HG03565 (cell line): ENCODE results near the gene ANKLE1.

ENCODE experiments used
- ATAC-seq: cut with Tn5 transposase; IDR thresholded peaks from one replicate; pipeline ENCODE4 v1.9.1; 2021; ENCODE audit warnings: mild to moderate bottlenecking, moderate library complexity; ENCODE audit not compliant: unreplicated experiment

ANKLE1 gene, protein sequence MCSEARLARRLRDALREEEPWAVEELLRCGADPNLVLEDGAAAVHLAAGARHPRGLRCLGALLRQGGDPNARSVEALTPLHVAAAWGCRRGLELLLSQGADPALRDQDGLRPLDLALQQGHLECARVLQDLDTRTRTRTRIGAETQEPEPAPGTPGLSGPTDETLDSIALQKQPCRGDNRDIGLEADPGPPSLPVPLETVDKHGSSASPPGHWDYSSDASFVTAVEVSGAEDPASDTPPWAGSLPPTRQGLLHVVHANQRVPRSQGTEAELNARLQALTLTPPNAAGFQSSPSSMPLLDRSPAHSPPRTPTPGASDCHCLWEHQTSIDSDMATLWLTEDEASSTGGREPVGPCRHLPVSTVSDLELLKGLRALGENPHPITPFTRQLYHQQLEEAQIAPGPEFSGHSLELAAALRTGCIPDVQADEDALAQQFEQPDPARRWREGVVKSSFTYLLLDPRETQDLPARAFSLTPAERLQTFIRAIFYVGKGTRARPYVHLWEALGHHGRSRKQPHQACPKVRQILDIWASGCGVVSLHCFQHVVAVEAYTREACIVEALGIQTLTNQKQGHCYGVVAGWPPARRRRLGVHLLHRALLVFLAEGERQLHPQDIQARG

DNA sequence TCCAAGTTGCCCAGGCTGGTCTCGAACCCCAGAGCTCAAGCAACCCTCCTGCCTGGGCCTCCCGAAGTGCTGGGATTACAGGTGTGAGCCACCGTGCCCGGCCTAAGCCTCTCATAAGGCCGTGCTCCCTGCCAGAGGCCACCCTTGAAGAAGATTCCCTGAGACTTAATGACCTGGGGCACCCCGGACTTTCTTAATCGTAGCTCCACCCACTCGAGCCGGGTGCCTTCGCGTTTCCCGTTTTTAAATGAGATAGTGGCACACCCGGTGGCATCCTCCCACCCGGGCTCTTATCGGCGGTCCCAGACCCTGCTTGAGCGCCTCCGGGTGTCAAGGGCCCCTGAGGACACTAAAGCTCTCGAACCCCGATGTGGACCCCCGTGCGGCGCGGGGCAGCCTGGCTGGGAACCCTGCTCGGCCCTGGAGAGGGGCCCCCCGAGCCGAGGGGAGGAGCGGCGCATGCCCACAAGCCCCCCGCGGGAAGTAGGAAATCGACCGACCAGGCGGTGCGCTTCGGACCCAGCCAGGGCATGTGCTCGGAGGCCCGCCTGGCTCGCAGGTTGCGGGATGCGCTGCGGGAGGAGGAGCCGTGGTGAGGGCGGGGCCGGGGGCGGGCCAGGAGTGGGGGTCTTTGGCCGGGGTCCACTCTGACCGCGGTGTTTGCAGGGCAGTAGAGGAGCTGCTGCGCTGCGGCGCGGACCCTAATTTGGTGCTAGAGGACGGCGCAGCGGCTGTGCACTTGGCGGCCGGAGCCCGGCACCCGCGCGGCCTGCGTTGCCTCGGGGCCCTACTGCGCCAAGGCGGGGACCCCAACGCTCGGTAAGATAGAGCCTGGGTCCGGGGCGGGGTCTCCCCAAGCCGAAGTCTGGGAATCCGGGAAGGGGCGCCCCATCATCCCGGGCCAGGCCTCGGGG, at the start of gene ANKLE1:
ANKLE1 (plus strand) TSS at position 511 of the 914 bp plus-strand sequence; CDS start at position 531, 20 bp downstream.
- ATAC-seq, result no peak

DNA sequence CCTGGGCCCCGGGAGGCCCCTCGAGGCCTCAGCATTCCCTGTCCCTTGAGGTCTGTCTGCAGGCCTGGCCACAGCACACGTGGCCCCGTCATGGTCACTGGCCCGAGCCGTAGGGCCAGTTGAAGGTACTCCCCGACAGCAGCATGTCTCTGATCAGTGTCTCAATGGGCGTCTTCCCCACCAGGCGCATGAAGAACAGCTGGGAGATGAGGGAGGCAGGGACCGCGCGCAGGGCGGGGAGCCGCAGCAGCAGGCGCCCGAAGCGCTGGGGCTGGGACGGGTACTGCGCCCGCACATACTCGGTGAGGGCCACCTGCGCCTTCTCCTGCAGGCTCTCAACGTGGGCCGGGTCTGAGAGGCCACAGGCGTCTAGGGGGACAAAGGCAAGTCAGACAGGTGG, 49.4 kb upstream of the ANKLE1 start:
- ATAC-seq, result no peak

- ATAC-seq, result peak; percentile 23
These were observed 46.8 kb upstream of the ANKLE1 start for GRCh38 chr19:17234911-17235299.

DNA sequence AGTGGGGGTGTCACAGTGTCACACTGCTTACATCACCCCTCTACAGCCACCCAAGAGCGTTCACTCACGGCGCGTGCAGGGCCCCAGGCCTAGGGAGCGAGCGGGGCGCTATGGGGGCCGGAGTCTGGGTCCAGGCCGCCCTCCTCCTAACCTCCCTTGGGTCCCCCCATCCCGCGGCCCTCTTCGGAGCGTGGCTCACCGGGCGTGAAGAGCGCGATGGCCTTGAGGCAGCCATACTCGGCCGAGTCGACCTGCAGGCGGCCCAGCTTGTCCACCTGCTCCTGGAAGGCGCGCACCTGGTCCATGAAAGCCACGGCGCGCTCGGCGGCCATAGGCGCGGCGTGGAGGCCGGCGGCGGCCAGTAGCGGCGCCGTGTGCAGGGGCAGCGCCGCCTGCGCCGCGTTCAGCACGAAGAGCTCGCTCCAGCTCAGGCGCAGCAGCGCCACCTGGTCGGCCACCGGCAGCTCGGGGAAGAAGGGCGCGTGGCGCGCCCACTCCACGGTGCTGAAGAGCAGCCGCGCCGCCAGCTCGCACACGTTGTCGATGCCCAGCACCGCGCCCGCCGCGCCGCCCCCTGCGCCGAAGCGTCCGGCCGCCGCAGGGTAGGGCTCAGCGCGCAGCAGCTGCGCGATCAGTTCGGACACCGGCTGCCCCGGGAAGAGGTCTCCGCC, 46.3 kb upstream of the ANKLE1 start:
- peak; percentile 67 for ATAC-seq

DNA sequence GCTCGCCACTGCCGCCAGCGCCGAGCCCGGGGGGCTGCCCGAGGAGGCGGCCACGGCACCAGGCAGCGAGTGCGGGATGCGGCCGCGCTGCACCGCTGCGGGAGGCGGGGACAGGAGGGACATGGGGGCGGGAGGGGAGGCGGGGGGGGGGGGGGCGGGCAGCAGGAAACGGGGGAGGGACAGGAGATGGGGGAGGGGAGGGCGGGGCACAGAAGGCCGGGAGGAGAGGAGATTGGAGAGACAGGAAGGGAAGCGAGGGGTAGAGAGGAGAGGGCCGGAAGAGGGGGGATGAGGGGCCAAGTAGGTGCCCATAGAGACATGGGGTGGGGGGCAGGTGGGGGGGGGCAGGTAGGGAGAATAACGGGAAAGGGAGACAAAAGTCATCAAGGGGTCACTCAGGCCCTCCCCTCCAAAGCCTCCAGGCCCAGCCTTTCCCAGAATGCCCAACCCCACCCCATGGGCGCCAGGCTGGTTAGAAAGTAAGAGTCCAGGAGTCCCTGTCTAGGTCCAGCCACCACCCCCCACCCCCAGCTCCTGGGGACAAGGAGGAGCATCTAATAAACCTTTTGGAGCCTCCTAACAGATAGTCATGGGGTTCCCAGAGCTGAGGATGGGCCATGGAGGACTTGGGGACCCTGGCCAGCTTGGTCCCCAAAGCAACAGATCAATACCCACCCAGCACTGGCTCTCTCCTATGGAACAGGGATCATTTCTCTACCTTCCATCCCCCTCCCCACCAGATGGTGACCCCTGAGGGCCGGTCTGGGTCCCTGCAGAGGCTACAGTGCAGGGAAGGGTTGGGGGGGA, 45.5 kb upstream of the ANKLE1 start:
- peak; percentile 30 for ATAC-seq

DNA sequence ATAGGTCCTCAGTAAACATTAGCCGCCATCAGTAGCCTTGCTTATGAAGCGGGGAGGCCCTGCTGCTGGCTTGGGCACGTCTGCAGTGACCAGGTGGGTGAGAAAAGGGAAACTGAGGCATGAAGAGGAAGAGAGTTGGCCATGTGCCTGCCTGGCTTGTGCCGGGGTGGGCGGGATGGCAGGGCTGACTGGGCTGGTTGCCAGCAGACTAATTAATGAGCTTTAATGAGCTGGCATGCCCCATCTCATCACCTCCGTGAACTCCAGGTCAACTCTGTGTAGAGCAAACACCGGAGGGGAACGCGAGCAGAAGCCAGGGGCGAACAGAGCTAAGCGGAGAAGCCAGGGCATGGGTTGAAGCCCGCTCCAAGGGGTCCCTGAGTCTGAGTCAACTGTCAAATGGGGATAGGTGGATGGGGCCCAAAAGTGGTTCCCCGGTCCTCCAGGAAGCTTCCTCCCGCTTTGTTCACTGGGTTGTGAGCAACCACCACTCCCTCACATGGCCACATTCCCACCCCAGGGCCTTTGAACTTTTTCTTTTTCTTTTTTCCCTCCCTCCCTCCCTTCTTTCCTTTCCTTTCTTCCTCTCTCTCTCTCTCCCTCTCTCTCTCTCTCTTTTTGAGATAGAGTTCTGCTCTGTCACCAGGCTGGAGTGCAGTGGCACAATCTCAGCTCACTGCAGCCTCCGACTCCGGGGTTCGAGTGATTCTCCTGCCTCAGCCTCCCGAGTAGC, 44.7 kb upstream of the ANKLE1 start:
- ATAC-seq, result no peak

DNA sequence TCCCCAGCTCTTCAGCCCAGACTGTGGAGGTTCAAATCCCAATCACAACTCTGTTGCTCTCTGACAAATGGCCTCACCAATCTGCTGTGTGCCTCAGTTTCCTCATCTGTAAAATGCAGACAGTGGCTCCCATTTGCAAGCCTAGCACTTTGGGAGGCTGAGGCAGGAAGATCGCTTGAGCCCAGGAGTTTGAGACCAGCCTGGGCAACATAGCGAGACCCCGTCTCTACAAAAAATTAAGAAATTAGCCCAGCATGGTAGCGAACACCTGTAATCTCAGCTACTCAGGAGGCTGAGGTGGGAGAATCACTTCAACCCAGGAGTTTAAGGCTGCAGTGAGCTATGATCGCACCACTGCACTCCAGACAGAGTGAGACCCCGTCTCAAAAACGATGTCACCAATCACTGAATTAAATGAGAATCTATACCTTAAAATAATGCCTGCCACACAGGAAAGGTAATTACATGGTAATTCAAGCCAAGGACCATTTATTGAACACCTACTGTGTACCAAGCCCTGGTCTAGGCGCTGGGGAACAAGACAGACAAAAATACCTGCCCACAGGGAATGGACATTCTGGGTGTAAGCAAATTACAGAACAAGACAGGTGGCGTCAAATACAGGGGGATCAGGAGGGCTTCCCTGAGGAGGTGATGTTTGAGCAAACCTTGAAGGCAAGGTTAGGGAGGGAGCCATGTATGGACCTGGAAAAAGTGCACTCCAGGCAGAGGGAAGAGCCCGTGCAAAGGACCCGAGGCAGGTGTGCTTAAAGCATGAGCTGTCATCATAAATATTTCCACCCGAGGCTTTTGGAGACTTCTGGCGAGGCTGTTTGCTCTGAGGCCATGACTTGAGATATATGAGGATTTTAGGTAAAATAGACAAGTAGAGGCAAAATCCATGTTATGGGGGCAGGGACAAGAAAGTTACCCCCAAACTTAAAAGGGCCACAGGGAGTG, 43.7 kb upstream of the ANKLE1 start:
- ATAC-seq, result no peak

GRCh38 chr19:17240062-17240752, 41.5 kb upstream of the ANKLE1 start:
- ATAC-seq, result no peak

DNA sequence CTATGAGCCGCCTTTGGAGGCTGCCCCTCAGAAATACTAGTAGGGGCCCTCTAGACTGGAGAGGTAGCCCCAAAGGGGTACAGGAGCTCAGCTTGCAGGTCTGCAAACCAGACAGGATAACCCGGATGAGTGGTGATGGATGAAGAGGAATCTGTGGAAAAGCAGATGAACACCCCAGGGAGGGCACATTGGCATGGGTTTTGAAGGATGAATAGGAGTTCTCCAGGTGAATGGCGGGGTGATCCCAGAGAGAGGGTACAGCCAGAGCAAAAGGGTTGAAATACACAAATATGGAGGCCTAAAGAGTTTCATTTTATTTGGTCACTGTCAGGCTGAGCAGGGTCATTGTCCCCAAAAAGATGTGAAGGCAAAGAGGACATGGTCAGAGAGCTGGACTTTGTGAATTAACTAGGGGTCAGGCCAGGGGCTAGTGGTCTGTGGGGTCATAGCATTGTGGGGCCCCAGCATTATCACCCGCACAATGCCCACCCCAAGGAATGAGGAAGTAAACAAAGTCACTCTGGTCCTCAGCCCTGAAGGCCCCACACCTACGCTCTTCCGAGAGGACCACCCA, 40.8 kb upstream of the ANKLE1 start:
- no peak for ATAC-seq

- ATAC-seq, result no peak
These were observed 39.1 kb upstream of the ANKLE1 start for GRCh38 chr19:17242431-17243208.

DNA sequence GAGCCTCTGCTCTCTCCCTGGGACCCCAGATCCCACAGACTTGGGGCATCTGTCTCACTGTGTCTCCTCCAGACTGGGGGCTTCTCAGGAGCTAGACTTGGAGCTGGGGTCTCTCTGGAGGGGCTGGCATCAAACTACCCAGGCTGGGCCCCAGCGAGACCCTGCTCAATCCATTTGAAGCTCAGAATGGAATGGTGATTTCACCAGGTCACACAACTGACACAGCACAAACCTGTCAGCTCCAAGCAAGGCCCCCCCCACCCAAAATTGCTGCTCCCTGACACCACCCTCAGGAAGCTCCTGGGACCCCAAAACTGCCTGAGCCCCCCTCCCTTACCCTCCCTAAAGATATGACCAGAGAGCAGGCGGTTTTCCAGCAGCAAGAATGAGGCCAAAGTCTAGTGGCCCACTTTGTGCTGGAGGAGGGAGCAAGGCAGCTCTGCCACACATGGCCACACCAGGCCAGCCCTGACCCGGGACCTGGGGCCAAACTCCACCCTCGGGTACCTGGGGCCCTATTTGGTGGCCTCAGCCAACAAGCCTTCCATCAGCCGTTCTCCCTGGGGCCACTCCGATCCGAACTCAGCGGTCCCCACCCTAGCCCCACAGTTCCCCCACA, 38.4 kb upstream of the ANKLE1 start:
- no peak for ATAC-seq

GRCh38 chr19:17243830-17244617, 37.7 kb upstream of the ANKLE1 start:
- no peak for ATAC-seq

DNA sequence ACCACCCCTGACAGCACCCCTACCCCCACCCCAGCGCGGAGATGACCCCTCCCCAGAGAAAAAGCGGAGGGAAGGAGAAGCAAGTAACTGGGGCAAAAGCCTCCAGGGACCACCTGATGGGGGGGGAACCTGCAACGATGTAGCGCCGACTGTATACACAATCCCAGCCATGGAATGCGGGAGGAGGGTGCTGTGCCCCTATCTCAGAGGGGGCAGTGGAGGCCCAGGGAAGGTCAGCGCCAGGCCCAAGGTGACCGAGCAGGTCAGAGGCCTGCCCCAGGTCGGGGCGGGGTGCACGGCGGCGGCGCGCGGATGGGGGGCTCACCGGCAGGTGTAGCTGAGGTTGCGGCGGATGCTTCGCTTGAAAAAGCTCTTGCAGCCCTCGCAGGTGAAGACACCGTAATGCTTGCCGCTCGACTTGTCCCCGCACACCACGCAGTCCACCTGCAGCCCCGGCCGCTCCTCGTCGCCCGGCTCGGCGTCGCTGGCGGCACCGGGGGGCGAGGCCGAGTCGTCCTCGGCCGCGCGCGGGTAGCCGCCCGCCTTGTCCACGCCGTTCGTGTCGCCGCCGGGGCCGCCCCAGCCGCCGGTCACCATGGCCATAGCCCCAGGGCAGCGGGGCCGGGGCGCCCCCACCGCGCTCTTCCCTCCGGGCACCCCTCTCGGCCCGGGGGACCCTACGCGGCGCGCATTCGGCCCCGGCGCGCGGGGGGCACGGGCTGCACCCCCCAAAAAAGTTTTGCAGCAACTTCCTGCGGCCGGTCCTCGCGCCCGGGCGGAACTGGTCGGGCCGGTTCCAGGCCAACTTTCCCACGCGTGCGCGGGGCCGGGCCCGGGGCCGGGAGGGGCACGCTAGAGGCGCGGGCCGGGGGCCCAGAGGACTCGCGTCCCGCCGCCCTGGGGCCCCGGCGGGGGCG, 36.8 kb upstream of the ANKLE1 start:
- ATAC-seq, result no peak

DNA sequence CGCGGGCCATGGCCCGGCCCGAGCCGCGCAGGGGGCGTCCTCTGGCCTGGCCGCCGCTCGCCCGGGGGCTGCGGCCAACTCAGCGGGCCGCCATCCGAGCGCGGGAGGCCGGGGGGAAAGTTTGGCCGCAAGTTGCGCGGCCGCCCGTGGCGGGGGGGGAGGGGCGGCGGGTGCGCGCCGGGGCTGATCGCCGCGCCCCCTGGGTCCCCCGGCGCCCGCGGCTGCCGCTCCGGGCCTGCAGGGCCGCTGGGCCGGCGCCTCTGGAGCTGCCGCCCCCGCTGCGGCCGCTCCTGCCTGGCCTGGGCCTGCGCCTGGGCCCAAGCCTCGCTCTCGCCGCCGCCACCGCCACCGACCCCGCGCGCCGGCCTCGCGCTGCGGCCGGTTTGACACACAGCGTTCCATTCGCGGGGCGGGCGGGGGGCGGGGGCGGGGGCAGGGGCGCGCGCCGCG, 36.1 kb upstream of the ANKLE1 start, which contains the start of gene NR2F6:
NR2F6 (minus strand) TSS at position 385 of the 450 bp plus-strand sequence. CDS start 699 bp downstream, outside the sequence.
- no peak for ATAC-seq
